C1 segment of cervical spinal cord (tissue), 14 donors: ENCODE data around the gene MAP3K5.
"Not testable (repeated sequence)": the region's sequence is repeated elsewhere in the genome, so short reads cannot be mapped to it uniquely, and the experiment has no call there.

Experiments
- DNase-seq, 14 donors: peaks; one replicate each; lab custom pipeline; 2025; lab: John Stamatoyannopoulos, UW

MAP3K5 gene

GRCh38 chr6:136791296-136792094, 782 bp downstream of the MAP3K5 start:
- DNase-seq = peak in 11 of 14 donors; percentile 23 to 65 (median 51)

GRCh38 chr6:136790411-136791295, 1.6 kb downstream of the MAP3K5 start:
- no peak for DNase-seq

- not testable (repeated sequence) for DNase-seq
These were observed 2.8 kb downstream of the MAP3K5 start for GRCh38 chr6:136789440-136789839.

GRCh38 chr6:136788069-136788902, 4.0 kb downstream of the MAP3K5 start:
- DNase-seq = no peak

GRCh38 chr6:136787726-136788068, 4.6 kb downstream of the MAP3K5 start:
- no peak for DNase-seq

- no peak for DNase-seq
These were observed 5.6 kb downstream of the MAP3K5 start for GRCh38 chr6:136786658-136787057.

- peak in 7 of 14 donors; percentile 14 to 44 (median 31) for DNase-seq
These were observed 7.1 kb downstream of the MAP3K5 start for GRCh38 chr6:136784910-136785746.

GRCh38 chr6:136784271-136784664, 8.0 kb downstream of the MAP3K5 start:
- no peak for DNase-seq

- peak in 7 of 14 donors; percentile 15 to 52 (median 27) for DNase-seq
These were observed 8.6 kb downstream of the MAP3K5 start for GRCh38 chr6:136783495-136784270.

- DNase-seq = peak in 1 of 14 donors; percentile 57
These were observed 9.3 kb downstream of the MAP3K5 start for GRCh38 chr6:136783021-136783420.

- no peak for DNase-seq
These were observed 10.1 kb downstream of the MAP3K5 start for GRCh38 chr6:136782021-136782770.

- DNase-seq = peak in 1 of 14 donors; percentile 28
These were observed 11.3 kb downstream of the MAP3K5 start for GRCh38 chr6:136780972-136781371.

- no peak for DNase-seq
These were observed 12.6 kb downstream of the MAP3K5 start for GRCh38 chr6:136779682-136780081.

GRCh38 chr6:136777651-136778050, 14.6 kb downstream of the MAP3K5 start:
- DNase-seq = peak in 1 of 14 donors; percentile 59

GRCh38 chr6:136775548-136775947, 16.7 kb downstream of the MAP3K5 start:
- no peak for DNase-seq

GRCh38 chr6:136775081-136775480, 17.2 kb downstream of the MAP3K5 start:
- DNase-seq = no peak

GRCh38 chr6:136774228-136775041, 17.8 kb downstream of the MAP3K5 start:
- DNase-seq = no peak

GRCh38 chr6:136773473-136773796, 18.8 kb downstream of the MAP3K5 start:
- DNase-seq = no peak
